Measurements from ENCODE around the gene KLF15. TPM values are rescaled to one million over a fixed set of nuclear protein-coding genes. Genes with fewer than 3 reads are reported as not detected.

The KLF15 gene
- polyA plus RNA-seq, 1 donor from 2014 or later: 0.46 TPM

DNA sequence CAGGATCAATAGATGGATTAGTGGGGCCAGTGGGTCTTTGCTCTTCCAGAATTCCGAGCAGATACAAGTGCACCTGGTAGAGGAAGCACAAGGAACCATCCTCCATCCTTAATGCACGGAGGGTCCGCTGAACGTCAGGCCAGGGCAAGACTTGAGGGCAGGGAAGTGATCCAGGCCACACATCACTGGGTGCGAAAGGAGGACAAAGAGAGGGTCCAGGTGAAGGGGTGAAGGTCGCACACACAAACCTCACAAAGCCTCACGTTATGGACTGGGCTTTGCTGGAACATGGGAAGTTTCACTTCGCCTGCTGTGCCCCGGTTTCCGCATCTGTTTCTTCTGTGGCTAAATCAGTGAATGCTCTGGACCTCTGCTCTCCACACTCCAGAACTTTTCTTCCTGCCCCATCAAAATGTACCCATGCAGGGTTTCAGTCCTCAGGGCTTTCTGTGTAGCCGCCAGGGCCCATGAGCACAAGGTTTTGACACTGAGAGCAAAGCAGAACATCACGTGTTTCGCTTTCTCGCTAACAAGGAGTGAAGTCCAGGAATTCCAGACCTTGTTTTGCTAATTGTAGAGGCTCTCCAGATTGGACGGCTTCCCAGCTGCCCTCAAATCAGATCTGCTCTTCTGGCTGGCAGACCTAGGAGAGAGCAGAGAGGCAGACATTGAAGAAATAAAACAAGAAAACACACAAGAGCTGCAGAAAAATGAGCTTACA lies 56.3 kb downstream of the KLF15 start:
- Histone ChIP-seq H3K4me3 (ENCODE audit: low read length) (no peak overlapping the region), H3K36me3 (ENCODE audit: insufficient read depth, low read length) (no peaks in the 10 kb centered on the region), H3K9me2 (ENCODE audit: insufficient read depth, low read length) (no peaks in the 10 kb centered on the region), H3K27me3 (ENCODE audit: insufficient read depth, low read depth, low read length) (no peaks in the 10 kb centered on the region), H3K79me2 (replicated peaks; ENCODE audit: insufficient read depth, low read length) (no peaks in the 10 kb centered on the region), H3K9ac (ENCODE audit: low read length) (no peak overlapping the region), H3K27ac (ENCODE audit: low read length) (no peak overlapping the region), H3F3A (ENCODE audit: insufficient read depth, low read length, poor library complexity, severe bottlenecking) (no peaks in the 10 kb centered on the region), H3K4me2 (ENCODE audit: low read length) (no peak overlapping the region), H3K9me3 (ENCODE audit: low read length) (peaks cover 10% of the 10 kb centered on the region), H2AFZ (ENCODE audit: low read depth, low read length) (no peak overlapping the region), H4K20me1 (ENCODE audit: insufficient read depth) (no peaks in the 10 kb centered on the region)
- TF ChIP-seq SMC3 (conservative IDR thresholded peaks at IDR 0.05; ENCODE audit: poor library complexity): no peak
- no peak for TF ChIP-seq MXI1 (conservative IDR thresholded peaks at IDR 0.05; ENCODE audit: poor library complexity, severe bottlenecking)
- no peak for TF ChIP-seq TAF1 (IDR thresholded peaks at IDR 0.05; ENCODE audit: low read depth)
- TF ChIP-seq, protein P1, sequence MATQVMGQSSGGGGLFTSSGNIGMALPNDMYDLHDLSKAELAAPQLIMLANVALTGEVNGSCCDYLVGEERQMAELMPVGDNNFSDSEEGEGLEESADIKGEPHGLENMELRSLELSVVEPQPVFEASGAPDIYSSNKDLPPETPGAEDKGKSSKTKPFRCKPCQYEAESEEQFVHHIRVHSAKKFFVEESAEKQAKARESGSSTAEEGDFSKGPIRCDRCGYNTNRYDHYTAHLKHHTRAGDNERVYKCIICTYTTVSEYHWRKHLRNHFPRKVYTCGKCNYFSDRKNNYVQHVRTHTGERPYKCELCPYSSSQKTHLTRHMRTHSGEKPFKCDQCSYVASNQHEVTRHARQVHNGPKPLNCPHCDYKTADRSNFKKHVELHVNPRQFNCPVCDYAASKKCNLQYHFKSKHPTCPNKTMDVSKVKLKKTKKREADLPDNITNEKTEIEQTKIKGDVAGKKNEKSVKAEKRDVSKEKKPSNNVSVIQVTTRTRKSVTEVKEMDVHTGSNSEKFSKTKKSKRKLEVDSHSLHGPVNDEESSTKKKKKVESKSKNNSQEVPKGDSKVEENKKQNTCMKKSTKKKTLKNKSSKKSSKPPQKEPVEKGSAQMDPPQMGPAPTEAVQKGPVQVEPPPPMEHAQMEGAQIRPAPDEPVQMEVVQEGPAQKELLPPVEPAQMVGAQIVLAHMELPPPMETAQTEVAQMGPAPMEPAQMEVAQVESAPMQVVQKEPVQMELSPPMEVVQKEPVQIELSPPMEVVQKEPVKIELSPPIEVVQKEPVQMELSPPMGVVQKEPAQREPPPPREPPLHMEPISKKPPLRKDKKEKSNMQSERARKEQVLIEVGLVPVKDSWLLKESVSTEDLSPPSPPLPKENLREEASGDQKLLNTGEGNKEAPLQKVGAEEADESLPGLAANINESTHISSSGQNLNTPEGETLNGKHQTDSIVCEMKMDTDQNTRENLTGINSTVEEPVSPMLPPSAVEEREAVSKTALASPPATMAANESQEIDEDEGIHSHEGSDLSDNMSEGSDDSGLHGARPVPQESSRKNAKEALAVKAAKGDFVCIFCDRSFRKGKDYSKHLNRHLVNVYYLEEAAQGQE (IDR thresholded peaks at IDR 0.05; ENCODE audit: borderline replicate concordance): no peak
- TF ChIP-seq EZH2 (IDR thresholded peaks at IDR 0.05; ENCODE audit: borderline replicate concordance, insufficient read depth, low read length, poor library complexity, severe bottlenecking): no peak
- no peak for TF ChIP-seq POLR2AphosphoS5 (IDR thresholded peaks at IDR 0.05)
- TF ChIP-seq RAD21 (conservative IDR thresholded peaks at IDR 0.05): no peak
- TF ChIP-seq, protein P2, sequence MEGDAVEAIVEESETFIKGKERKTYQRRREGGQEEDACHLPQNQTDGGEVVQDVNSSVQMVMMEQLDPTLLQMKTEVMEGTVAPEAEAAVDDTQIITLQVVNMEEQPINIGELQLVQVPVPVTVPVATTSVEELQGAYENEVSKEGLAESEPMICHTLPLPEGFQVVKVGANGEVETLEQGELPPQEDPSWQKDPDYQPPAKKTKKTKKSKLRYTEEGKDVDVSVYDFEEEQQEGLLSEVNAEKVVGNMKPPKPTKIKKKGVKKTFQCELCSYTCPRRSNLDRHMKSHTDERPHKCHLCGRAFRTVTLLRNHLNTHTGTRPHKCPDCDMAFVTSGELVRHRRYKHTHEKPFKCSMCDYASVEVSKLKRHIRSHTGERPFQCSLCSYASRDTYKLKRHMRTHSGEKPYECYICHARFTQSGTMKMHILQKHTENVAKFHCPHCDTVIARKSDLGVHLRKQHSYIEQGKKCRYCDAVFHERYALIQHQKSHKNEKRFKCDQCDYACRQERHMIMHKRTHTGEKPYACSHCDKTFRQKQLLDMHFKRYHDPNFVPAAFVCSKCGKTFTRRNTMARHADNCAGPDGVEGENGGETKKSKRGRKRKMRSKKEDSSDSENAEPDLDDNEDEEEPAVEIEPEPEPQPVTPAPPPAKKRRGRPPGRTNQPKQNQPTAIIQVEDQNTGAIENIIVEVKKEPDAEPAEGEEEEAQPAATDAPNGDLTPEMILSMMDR (IDR thresholded peaks at IDR 0.05; ENCODE audit: poor library complexity, severe bottlenecking): no peak
- no peak for TF ChIP-seq EP300 (conservative IDR thresholded peaks at IDR 0.05; ENCODE audit: poor library complexity, severe bottlenecking)

DNA sequence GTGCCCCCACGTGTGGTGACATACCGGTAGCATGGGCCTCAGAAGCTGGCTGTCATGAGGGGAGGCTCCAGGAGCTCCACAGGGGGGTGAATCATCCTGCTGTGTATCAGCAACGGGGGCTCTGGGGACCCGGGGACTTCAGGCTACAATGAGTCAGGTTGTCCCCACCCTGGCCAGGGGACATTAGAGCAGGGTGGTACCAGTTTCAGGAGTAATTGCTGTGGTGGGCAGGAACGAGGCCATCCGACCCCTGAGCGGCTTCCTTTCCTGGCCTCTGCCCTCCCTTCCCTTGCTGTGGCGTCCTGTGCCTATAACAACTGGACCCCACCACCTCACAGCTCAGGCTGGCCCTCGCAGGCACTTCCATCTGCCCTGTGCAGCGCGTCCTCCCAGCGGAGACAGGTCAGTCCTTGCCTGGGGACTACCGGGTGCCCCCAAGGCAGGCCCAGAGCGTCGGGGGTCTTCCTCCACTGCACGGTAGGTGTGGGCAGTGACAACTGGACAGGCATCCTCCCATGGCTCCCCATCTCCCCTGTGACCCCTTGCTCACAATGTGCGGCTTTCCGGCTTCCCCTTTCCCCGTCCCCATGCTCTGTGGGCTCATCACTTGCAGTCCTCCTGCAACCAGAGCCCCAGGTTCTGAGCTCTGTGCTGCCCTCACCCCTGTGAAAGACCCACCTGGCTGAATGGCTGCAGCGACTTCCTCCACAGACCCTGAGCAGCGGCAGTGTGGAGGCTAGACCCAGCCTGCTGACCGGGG lies 57.0 kb downstream of the KLF15 start:
- H3K4me3 ChIP-seq (ENCODE audit: low read length): no peak overlapping the region
- no peak overlapping the region for H3K9ac ChIP-seq (ENCODE audit: low read length)
- TF ChIP-seq EZH2 (IDR thresholded peaks at IDR 0.05; ENCODE audit: borderline replicate concordance, insufficient read depth, low read length, poor library complexity, severe bottlenecking) (no peak), POLR2AphosphoS5 (IDR thresholded peaks at IDR 0.05) (no peak), MXI1 (conservative IDR thresholded peaks at IDR 0.05; ENCODE audit: poor library complexity, severe bottlenecking) (no peak), EP300 (conservative IDR thresholded peaks at IDR 0.05; ENCODE audit: poor library complexity, severe bottlenecking) (no peak), SMC3 (conservative IDR thresholded peaks at IDR 0.05; ENCODE audit: poor library complexity) (no peak), RAD21 (conservative IDR thresholded peaks at IDR 0.05) (no peak), TAF1 (IDR thresholded peaks at IDR 0.05; ENCODE audit: low read depth) (no peak)
- TF ChIP-seq, protein P1 (IDR thresholded peaks at IDR 0.05; ENCODE audit: borderline replicate concordance): no peak
- TF ChIP-seq, protein P2 (IDR thresholded peaks at IDR 0.05; ENCODE audit: poor library complexity, severe bottlenecking): no peak
- no peaks in the 10 kb centered on the region for H3K9me2 ChIP-seq (ENCODE audit: insufficient read depth, low read length)
- no peaks in the 10 kb centered on the region for H3K27me3 ChIP-seq (ENCODE audit: insufficient read depth, low read depth, low read length)
- no peaks in the 10 kb centered on the region for H3K36me3 ChIP-seq (ENCODE audit: insufficient read depth, low read length)
- no peaks in the 10 kb centered on the region for H3K79me2 ChIP-seq (replicated peaks; ENCODE audit: insufficient read depth, low read length)
- H3K4me2 ChIP-seq (ENCODE audit: low read length): no peak overlapping the region
- no peaks in the 10 kb centered on the region for H3F3A ChIP-seq (ENCODE audit: insufficient read depth, low read length, poor library complexity, severe bottlenecking)
- no peak overlapping the region for H2AFZ ChIP-seq (ENCODE audit: low read depth, low read length)
- no peaks in the 10 kb centered on the region for H4K20me1 ChIP-seq (ENCODE audit: insufficient read depth)
- peaks cover 10% of the 10 kb centered on the region for H3K9me3 ChIP-seq (ENCODE audit: low read length)
- H3K27ac ChIP-seq (ENCODE audit: low read length): no peak overlapping the region

Measured in neural cell (in vitro differentiated cells).